ENCODE results near the gene CLSTN2. TPM values are rescaled to one million over a fixed set of nuclear protein-coding genes. Genes with fewer than 3 reads are reported as not detected.

CLSTN2 gene
- total RNA-seq, 2 donors from 2014 or later, result 3.5 to 60.3 TPM

- TF ChIP-seq POLR2A (IDR thresholded peaks at IDR 0.05), result no peak
- TF ChIP-seq POLR2AphosphoS5 (IDR thresholded peaks at IDR 0.05), result no peak
- TF ChIP-seq, protein P1, sequence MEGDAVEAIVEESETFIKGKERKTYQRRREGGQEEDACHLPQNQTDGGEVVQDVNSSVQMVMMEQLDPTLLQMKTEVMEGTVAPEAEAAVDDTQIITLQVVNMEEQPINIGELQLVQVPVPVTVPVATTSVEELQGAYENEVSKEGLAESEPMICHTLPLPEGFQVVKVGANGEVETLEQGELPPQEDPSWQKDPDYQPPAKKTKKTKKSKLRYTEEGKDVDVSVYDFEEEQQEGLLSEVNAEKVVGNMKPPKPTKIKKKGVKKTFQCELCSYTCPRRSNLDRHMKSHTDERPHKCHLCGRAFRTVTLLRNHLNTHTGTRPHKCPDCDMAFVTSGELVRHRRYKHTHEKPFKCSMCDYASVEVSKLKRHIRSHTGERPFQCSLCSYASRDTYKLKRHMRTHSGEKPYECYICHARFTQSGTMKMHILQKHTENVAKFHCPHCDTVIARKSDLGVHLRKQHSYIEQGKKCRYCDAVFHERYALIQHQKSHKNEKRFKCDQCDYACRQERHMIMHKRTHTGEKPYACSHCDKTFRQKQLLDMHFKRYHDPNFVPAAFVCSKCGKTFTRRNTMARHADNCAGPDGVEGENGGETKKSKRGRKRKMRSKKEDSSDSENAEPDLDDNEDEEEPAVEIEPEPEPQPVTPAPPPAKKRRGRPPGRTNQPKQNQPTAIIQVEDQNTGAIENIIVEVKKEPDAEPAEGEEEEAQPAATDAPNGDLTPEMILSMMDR (IDR thresholded peaks at IDR 0.05), result no peak
- DNase-seq (ENCODE audit: low spot score), result no peak
- intact Hi-C loops (cut with DNase I), result no loop called here
- H3K9me3 ChIP-seq, result no peaks in the 10 kb centered on the region
- H3K27ac ChIP-seq, result no peak overlapping the region
- H3K4me1 ChIP-seq (replicated peaks), result no peaks in the 10 kb centered on the region
- H3K4me3 ChIP-seq, result no peak overlapping the region
- 40% methylated on average over 1 of the region's 1 CpG for WGBS
- H3K36me3 ChIP-seq, result no peaks in the 10 kb centered on the region
- H3K27me3 ChIP-seq (replicated peaks; ENCODE audit: insufficient read depth), result no peaks in the 10 kb centered on the region
Measured at GRCh38 chr3:140224307-140224706, 289.3 kb downstream of the CLSTN2 start.

- H3K9me3 ChIP-seq, result no peaks in the 10 kb centered on the region
- H3K36me3 ChIP-seq, result no peaks in the 10 kb centered on the region
- no peak for TF ChIP-seq POLR2A (IDR thresholded peaks at IDR 0.05)
- TF ChIP-seq, protein P1 (IDR thresholded peaks at IDR 0.05), result no peak
- no peak for TF ChIP-seq POLR2AphosphoS5 (IDR thresholded peaks at IDR 0.05)
- no peak for DNase-seq (ENCODE audit: low spot score)
- H3K27me3 ChIP-seq (replicated peaks; ENCODE audit: insufficient read depth), result no peaks in the 10 kb centered on the region
- no peaks in the 10 kb centered on the region for H3K4me1 ChIP-seq (replicated peaks)
- intact Hi-C loops (cut with DNase I), result no loop called here
- H3K4me3 ChIP-seq, result no peak overlapping the region
- no peak overlapping the region for H3K27ac ChIP-seq
Measured at GRCh38 chr3:140225996-140226395, 291.0 kb downstream of the CLSTN2 start.

DNA sequence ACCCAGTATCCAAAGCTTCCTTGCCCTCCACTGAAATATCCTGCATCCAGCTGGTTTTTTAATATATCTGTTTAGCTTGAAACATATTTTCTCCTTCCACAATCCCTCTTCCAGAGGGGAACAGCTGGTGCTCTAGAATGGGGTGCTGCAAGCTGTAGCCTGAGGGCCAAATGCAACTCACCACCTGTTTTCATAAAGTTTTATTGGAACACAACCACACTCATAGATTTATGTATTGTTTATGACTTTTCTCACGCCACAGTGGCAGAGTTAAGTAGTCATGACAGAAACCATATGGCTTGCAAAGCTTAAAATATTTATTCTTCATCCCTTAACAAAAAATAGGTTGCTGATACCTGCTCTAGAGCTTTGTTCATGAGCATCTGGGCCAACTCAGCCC lies 298.7 kb downstream of the CLSTN2 start:
- H3K4me3 ChIP-seq, result no peak overlapping the region
- 83% methylated on average over 1 of the region's 1 CpG for WGBS
- no peaks in the 10 kb centered on the region for H3K9me3 ChIP-seq
- H3K27me3 ChIP-seq (replicated peaks; ENCODE audit: insufficient read depth), result no peaks in the 10 kb centered on the region
- no peak overlapping the region for H3K27ac ChIP-seq
- intact Hi-C loops (cut with DNase I), result no loop called here
- DNase-seq (ENCODE audit: low spot score), result no peak
- no peaks in the 10 kb centered on the region for H3K36me3 ChIP-seq
- no peaks in the 10 kb centered on the region for H3K4me1 ChIP-seq (replicated peaks)
- TF ChIP-seq POLR2AphosphoS5 (IDR thresholded peaks at IDR 0.05) (no peak), POLR2A (IDR thresholded peaks at IDR 0.05) (no peak)
- TF ChIP-seq, protein P1 (IDR thresholded peaks at IDR 0.05), result no peak

- H3K4me3 ChIP-seq, result no peak overlapping the region
- intact Hi-C loops (cut with DNase I), result no loop called here
- H3K4me1 ChIP-seq (replicated peaks), result no peaks in the 10 kb centered on the region
- H3K27ac ChIP-seq, result no peak overlapping the region
- H3K36me3 ChIP-seq, result no peaks in the 10 kb centered on the region
- DNase-seq (ENCODE audit: low spot score), result no peak
- TF ChIP-seq, protein P1 (IDR thresholded peaks at IDR 0.05), result no peak
- no peak for TF ChIP-seq POLR2AphosphoS5 (IDR thresholded peaks at IDR 0.05)
- TF ChIP-seq POLR2A (IDR thresholded peaks at IDR 0.05), result no peak
- H3K9me3 ChIP-seq, result no peaks in the 10 kb centered on the region
- WGBS, result 92% methylated on average over 4 of the region's 4 CpGs
- H3K27me3 ChIP-seq (replicated peaks; ENCODE audit: insufficient read depth), result no peaks in the 10 kb centered on the region
Measured at GRCh38 chr3:140234256-140234655, 299.3 kb downstream of the CLSTN2 start.

DNA sequence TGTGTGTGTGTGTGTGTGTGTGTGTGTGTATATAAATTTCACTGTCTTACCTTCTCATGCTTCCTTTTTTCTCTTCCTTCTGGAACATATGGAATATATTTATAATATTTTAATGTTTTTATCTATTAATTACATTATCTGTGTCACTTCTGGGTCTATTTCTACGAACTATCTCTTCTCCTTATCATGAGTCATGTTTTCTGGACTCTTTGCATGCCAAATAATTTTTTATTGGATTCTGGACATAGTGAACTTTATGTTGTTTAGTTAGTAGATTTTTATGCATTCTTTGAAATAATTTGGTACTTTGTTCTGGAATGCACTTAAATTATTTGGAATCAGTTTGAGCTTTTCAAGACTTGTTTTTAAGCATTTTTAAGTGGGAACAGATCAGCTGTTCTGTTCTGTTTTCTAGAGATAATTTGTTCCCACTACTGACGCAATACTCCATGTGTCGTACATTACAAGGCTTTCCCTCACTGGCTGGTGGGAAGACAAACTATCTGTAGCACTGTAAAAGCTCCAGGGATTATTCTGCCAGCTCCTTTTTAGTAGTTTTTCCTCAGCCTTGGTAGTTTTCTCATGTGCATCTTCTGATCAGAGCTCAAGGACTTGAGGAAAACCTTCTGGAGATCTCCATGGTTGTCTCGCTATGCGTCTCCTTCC lies 302.0 kb downstream of the CLSTN2 start:
- no peaks in the 10 kb centered on the region for H3K27me3 ChIP-seq (replicated peaks; ENCODE audit: insufficient read depth)
- WGBS, result 78% methylated on average over 5 of the region's 5 CpGs
- H3K9me3 ChIP-seq, result no peaks in the 10 kb centered on the region
- no peak for DNase-seq (ENCODE audit: low spot score)
- H3K27ac ChIP-seq, result no peak overlapping the region
- H3K4me1 ChIP-seq (replicated peaks), result no peaks in the 10 kb centered on the region
- no peaks in the 10 kb centered on the region for H3K36me3 ChIP-seq
- intact Hi-C loops (cut with DNase I), result no loop called here
- no peak overlapping the region for H3K4me3 ChIP-seq
- TF ChIP-seq POLR2AphosphoS5 (IDR thresholded peaks at IDR 0.05), result no peak
- TF ChIP-seq, protein P1 (IDR thresholded peaks at IDR 0.05), result no peak
- TF ChIP-seq POLR2A (IDR thresholded peaks at IDR 0.05), result no peak

Data from prostate gland (tissue), 2 donors.